CD14-positive monocyte (primary cell): ENCODE results near the gene MAMSTR. TPM values are rescaled to one million over a fixed set of nuclear protein-coding genes. Genes with fewer than 3 reads are reported as not detected.

ENCODE experiments used
- DNase-seq, 3 donors: peaks; one replicate each; pipeline ENCODE4 v3.0.0-alpha.2; 2011 to 2022
- H2AFZ ChIP-seq: 2 replicates; pipeline ENCODE4 v1.6.0; 2012; ENCODE audit warnings: mild to moderate bottlenecking, low read depth, low read length, inconsistent platforms; ENCODE audit not compliant: insufficient read depth, poor library complexity, severe bottlenecking
- H3K27ac ChIP-seq, 2 donors: 1 replicate in 1 of 2; 2 replicates in 1 of 2; pipeline ENCODE4 v1.5.1; 2012 to 2013; ENCODE audit warnings: low read length in 2 of 2, control low read depth in 1 of 2, inconsistent platforms in 1 of 2, low read depth in 1 of 2, mild to moderate bottlenecking in 1 of 2
- H3K27me3 ChIP-seq, 2 donors: one replicate each; pipeline versions ENCODE4 v1.6.0 to v1.6.1; 2011 to 2013; ENCODE audit warnings: low read length in 2 of 2; ENCODE audit not compliant: control insufficient read depth in 2 of 2, insufficient read depth in 2 of 2
- H3K36me3 ChIP-seq, 2 donors: replicated peaks in 1 of 2; 1 replicate in 1 of 2; 2 replicates in 1 of 2; pipeline versions ENCODE4 v1.5.1 to v1.6.1; 2012 to 2013; ENCODE audit warnings: low read length in 2 of 2, control low read depth in 1 of 2, inconsistent platforms in 1 of 2, mild to moderate bottlenecking in 1 of 2; ENCODE audit not compliant: insufficient read depth in 2 of 2, control insufficient read depth in 1 of 2
- H3K4me1 ChIP-seq, 2 donors: 1 replicate in 1 of 2; 2 replicates in 1 of 2; pipeline versions ENCODE4 v1.5.1 to v1.6.1; 2012 to 2013; ENCODE audit warnings: low read length in 2 of 2, control low read depth in 1 of 2, inconsistent platforms in 1 of 2, mild to moderate bottlenecking in 1 of 2, moderate library complexity in 1 of 2; ENCODE audit not compliant: insufficient read depth in 2 of 2, control insufficient read depth in 1 of 2
- H3K4me2 ChIP-seq: replicated peaks from 2 replicates; pipeline ENCODE3; 2012; ENCODE audit warnings: low read length, moderate library complexity, mild to moderate bottlenecking; ENCODE audit not compliant: poor library complexity, severe bottlenecking; ENCODE audit errors: extremely low read depth
- H3K4me3 ChIP-seq, 3 experiments: fragments of 200-600 bp in 1 of 3; sonication (generic) in 1 of 3; replicated peaks in 1 of 3; 1 replicate in 2 of 3; 2 replicates in 1 of 3; pipeline ENCODE4 v1.5.1; 2011 to 2013; ENCODE audit warnings: low read length in 3 of 3, mild to moderate bottlenecking in 3 of 3, control low read depth in 2 of 3, low read depth in 2 of 3, inconsistent platforms in 1 of 3, moderate library complexity in 1 of 3
- H3K79me2 ChIP-seq: 2 replicates; pipeline ENCODE4 v1.6.0; 2012; ENCODE audit warnings: mild to moderate bottlenecking, control low read depth, inconsistent platforms, low read length, moderate library complexity; ENCODE audit not compliant: insufficient read depth
- H3K9ac ChIP-seq: 2 replicates; pipeline ENCODE4 v1.6.0; 2017; ENCODE audit warnings: low read length, mild to moderate bottlenecking; ENCODE audit not compliant: insufficient read depth, poor library complexity, severe bottlenecking
- H3K9me3 ChIP-seq, 2 donors: replicated peaks in 1 of 2; 1 replicate in 1 of 2; 2 replicates in 1 of 2; pipeline versions ENCODE4 v1.5.1 to v1.6.1; 2012 to 2013; ENCODE audit warnings: low read length in 2 of 2, control low read depth in 1 of 2; ENCODE audit not compliant: control insufficient read depth in 1 of 2, insufficient read depth in 1 of 2
- H4K20me1 ChIP-seq: 2 replicates; pipeline ENCODE4 v1.6.0; 2012; ENCODE audit warnings: mild to moderate bottlenecking, low read length, control low read depth, moderate library complexity; ENCODE audit not compliant: insufficient read depth
- H3K27ac Mint-ChIP-seq, 7 donors: one replicate each; pipeline ENCODE4 v1.8.0; 2020; ENCODE audit warnings: mild to moderate bottlenecking in 7 of 7, mixed read lengths in 7 of 7, moderate library complexity in 6 of 7, inconsistent platforms in 2 of 7
- H3K27me3 Mint-ChIP-seq, 3 donors: one replicate each; pipeline ENCODE4 v1.8.0; 2021 to 2022; ENCODE audit warnings: low read depth in 3 of 3, mild to moderate bottlenecking in 3 of 3, mixed read lengths in 3 of 3, moderate library complexity in 3 of 3, inconsistent platforms in 1 of 3
- H3K36me3 Mint-ChIP-seq, 2 donors: one replicate each; pipeline ENCODE4 v1.8.0; 2020; ENCODE audit warnings: mixed read lengths in 2 of 2, inconsistent platforms in 1 of 2, mild to moderate bottlenecking in 1 of 2
- H3K4me1 Mint-ChIP-seq: one replicate; pipeline ENCODE4 v1.8.0; 2020; ENCODE audit warnings: mild to moderate bottlenecking, mixed read lengths
- H3K4me3 Mint-ChIP-seq, 2 donors: one replicate each; pipeline ENCODE4 v1.8.0; 2020; ENCODE audit warnings: mild to moderate bottlenecking in 2 of 2, mixed read lengths in 2 of 2, moderate library complexity in 1 of 2
- H3K9me3 Mint-ChIP-seq, 7 donors: one replicate each; pipeline ENCODE4 v1.8.0; 2020 to 2022; ENCODE audit warnings: mixed read lengths in 7 of 7, mild to moderate bottlenecking in 6 of 7, moderate library complexity in 6 of 7, inconsistent platforms in 2 of 7
- WGBS: methylation state at CpG from one replicate; pipeline ENCODE4 v1.1.5; 2013; ENCODE audit warnings: missing lambda C conversion rate; ENCODE audit not compliant: insufficient coverage; 5-methylcytosine and 5-hydroxymethylcytosine counted together
- intact Hi-C, 2 donors: fragments of 100-400 bp; cut with micrococcal nuclease; formaldehyde crosslinking; loops; one replicate each; pipeline versions ENCODE4 v1.15.0 to v1.15.1; 2023
- polyA plus RNA-seq, 3 donors: library from polyadenylated mRNA; depleted of rRNA in 1 of 3; unstranded in 2 of 3; stranded (reverse) in 1 of 3; fragments of 300-500 nt in 2 of 3; fragments of >200 nt in 1 of 3; fragmentation: Illumina TruSeq in 2 of 3; gene quantifications; 1 replicate in 2 of 3; 2 replicates in 1 of 3; pipeline ENCODE4 v1.2.3, GENCODE V29; 2012 to 2021
- TF ChIP-seq, protein P1 (sequence below): fragments of 200-600 bp; IDR thresholded peaks from one replicate; pipeline ENCODE4 v1.8.0; 2022; ENCODE audit warnings: antibody characterized with exemption, mild to moderate bottlenecking

Gene MAMSTR
- polyA plus RNA-seq, 3 donors = 0.07 TPM; not detected in 2

DNA sequence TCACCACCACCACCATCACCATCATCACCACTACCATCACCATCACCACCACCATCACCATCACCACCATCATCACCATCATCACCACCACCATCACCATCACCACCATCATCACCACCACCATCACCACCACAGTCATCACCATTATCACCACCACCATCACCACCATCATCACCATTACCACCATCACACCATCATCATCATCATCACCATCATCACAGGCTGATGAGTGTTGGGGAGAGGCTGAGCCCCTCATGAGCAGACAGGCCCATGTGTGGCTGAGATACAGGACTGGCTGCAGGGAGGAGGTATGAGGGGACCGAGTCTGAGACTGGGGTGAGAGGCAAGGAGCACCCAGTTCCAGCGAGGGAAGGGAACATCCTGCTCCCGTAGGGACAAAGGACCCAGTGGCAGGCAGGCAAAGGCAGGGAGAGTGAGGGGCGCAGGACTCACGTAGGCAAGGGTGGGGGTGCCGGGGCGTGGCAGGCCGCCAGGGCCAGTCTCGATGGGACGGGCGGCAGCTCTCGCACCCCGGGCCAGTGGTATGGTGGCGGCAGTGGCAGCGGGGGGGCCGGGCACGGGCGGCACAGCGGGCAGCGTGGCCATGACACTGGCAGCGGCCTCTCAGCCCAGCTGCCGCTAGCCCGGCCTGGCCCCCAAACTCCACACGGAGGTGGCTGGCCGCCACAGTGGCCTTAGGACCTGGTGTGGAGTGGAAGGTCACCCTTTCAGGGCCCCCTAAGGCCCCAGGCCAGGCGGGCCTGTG is 49.4 kb downstream of the MAMSTR start:
- peaks cover 0 to 7% (median 6%) of the 10 kb centered on the region in 7 donors for H3K9me3 Mint-ChIP-seq
- no peak overlapping the region for H3K4me3 ChIP-seq
- TF ChIP-seq, protein P1, sequence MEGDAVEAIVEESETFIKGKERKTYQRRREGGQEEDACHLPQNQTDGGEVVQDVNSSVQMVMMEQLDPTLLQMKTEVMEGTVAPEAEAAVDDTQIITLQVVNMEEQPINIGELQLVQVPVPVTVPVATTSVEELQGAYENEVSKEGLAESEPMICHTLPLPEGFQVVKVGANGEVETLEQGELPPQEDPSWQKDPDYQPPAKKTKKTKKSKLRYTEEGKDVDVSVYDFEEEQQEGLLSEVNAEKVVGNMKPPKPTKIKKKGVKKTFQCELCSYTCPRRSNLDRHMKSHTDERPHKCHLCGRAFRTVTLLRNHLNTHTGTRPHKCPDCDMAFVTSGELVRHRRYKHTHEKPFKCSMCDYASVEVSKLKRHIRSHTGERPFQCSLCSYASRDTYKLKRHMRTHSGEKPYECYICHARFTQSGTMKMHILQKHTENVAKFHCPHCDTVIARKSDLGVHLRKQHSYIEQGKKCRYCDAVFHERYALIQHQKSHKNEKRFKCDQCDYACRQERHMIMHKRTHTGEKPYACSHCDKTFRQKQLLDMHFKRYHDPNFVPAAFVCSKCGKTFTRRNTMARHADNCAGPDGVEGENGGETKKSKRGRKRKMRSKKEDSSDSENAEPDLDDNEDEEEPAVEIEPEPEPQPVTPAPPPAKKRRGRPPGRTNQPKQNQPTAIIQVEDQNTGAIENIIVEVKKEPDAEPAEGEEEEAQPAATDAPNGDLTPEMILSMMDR = no peak
- H3K4me1 ChIP-seq = peaks cover 0 to 4% of the 10 kb centered on the region in 2 donors
- H3K27me3 Mint-ChIP-seq = peaks cover 0 to 3% (median 3%) of the 10 kb centered on the region in 3 donors
- H3K4me1 Mint-ChIP-seq = peaks cover 4% of the 10 kb centered on the region
- H3K27me3 ChIP-seq = no peaks in the 10 kb centered on the region
- intact Hi-C loops = no loop called here
- H3K9me3 ChIP-seq = no peaks in the 10 kb centered on the region
- H3K4me2 ChIP-seq = no peak overlapping the region
- H3K27ac ChIP-seq = no peak overlapping the region
- no peaks in the 10 kb centered on the region for H3K36me3 ChIP-seq
- no peaks in the 10 kb centered on the region for H3K36me3 Mint-ChIP-seq
- H3K27ac Mint-ChIP-seq = peak overlapping the region in 1 of 7 donors; percentile 1
- peak overlapping the region in 1 of 2 donors; percentile 26 for H3K4me3 Mint-ChIP-seq
- H3K9ac ChIP-seq = no peak overlapping the region
- no peak overlapping the region for H2AFZ ChIP-seq
- no peaks in the 10 kb centered on the region for H4K20me1 ChIP-seq
- H3K79me2 ChIP-seq = no peaks in the 10 kb centered on the region
- 97% methylated on average over 26 of the region's 26 CpGs for WGBS
- DNase-seq = no peak

DNA sequence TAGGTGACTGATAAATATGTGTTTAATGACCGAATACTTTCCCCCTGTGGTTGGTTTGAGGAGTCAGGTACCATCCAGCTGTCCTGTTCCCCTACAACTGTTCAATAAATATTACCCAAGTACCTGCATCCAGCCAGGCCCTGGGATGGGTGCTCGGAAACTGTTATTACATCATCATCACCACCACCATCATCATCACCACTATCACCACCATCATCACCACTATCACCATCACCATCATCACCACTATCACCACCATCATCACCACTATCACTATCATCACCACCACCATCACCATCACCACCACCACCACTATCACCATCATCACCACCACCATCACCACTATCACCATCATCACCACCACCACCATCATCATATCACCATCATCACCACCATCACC is 50.8 kb downstream of the MAMSTR start:
- Histone ChIP-seq H3K4me3 (no peak overlapping the region), H3K9ac (no peak overlapping the region), H3K79me2 (no peaks in the 10 kb centered on the region), H3K27me3 (no peaks in the 10 kb centered on the region), H3K9me3 (no peaks in the 10 kb centered on the region), H4K20me1 (no peaks in the 10 kb centered on the region), H2AFZ (no peak overlapping the region), H3K27ac (no peak overlapping the region), H3K4me1 (no peaks in the 10 kb centered on the region), H3K36me3 (no peaks in the 10 kb centered on the region), H3K4me2 (no peak overlapping the region)
- H3K4me1 Mint-ChIP-seq = no peaks in the 10 kb centered on the region
- intact Hi-C loops = no loop called here
- H3K36me3 Mint-ChIP-seq = no peaks in the 10 kb centered on the region
- no peak for DNase-seq
- no peak overlapping the region for H3K4me3 Mint-ChIP-seq
- peaks cover 0 to 7% (median 6%) of the 10 kb centered on the region in 7 donors for H3K9me3 Mint-ChIP-seq
- TF ChIP-seq, protein P1 = no peak
- peaks cover 0 to under 1% (median 0%) of the 10 kb centered on the region in 3 donors for H3K27me3 Mint-ChIP-seq
- H3K27ac Mint-ChIP-seq = no peak overlapping the region
- 92% methylated on average over 1 of the region's 2 CpGs for WGBS
